ENCODE results near the gene KCTD4.

DNA sequence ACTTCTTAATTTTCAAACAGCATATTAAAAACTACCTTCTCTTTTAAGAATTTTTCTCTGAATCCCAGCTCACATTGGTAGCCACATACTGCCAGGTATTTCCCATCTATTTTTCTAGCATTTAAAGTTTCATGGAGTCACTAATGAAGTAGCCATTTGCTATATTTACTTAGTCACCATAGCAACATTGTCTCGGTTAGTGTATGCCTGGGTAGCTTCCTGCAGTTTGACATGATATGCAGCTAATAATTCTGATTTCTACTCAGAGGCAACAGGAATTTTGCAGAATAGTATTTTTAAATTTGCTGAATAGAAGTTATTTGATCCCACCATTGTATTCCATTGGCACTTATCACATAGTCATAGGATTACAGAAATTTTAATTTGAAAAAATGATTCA is 30.9 kb upstream of the KCTD4 start:
- TF ChIP-seq, protein P1, sequence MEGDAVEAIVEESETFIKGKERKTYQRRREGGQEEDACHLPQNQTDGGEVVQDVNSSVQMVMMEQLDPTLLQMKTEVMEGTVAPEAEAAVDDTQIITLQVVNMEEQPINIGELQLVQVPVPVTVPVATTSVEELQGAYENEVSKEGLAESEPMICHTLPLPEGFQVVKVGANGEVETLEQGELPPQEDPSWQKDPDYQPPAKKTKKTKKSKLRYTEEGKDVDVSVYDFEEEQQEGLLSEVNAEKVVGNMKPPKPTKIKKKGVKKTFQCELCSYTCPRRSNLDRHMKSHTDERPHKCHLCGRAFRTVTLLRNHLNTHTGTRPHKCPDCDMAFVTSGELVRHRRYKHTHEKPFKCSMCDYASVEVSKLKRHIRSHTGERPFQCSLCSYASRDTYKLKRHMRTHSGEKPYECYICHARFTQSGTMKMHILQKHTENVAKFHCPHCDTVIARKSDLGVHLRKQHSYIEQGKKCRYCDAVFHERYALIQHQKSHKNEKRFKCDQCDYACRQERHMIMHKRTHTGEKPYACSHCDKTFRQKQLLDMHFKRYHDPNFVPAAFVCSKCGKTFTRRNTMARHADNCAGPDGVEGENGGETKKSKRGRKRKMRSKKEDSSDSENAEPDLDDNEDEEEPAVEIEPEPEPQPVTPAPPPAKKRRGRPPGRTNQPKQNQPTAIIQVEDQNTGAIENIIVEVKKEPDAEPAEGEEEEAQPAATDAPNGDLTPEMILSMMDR (IDR thresholded peaks at IDR 0.05 in 4 of 5, conservative IDR thresholded peaks at IDR 0.05 in 1 of 5): no peak
- no peak for TF ChIP-seq POLR2A (IDR thresholded peaks at IDR 0.05)

All from gastrocnemius medialis (tissue), 4 donors.